GM19099 (cell line): Measurements from ENCODE around the gene TGFBR3.

Source experiments
- POLR2A ChIP-seq: IDR thresholded peaks from 3 replicates; pipeline ENCODE4 v1.6.1; 2011; ENCODE audit warnings: low read depth; ENCODE audit not compliant: insufficient read length; ENCODE audit errors: extremely low read depth

TGFBR3 gene

DNA sequence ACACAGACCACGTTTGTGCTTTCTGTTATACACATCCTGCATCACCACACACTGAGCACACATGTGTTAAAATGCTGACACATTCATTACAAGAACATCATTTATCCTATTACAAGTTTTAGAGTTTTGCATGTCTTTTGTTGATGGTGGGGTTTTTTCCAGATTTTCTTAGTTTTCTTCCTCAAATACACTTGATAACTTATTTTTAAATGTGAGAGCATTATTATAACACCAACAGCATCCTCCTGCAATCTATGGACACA lies 67.3 kb downstream of the TGFBR3 start:
- TF ChIP-seq POLR2A: no peak

DNA sequence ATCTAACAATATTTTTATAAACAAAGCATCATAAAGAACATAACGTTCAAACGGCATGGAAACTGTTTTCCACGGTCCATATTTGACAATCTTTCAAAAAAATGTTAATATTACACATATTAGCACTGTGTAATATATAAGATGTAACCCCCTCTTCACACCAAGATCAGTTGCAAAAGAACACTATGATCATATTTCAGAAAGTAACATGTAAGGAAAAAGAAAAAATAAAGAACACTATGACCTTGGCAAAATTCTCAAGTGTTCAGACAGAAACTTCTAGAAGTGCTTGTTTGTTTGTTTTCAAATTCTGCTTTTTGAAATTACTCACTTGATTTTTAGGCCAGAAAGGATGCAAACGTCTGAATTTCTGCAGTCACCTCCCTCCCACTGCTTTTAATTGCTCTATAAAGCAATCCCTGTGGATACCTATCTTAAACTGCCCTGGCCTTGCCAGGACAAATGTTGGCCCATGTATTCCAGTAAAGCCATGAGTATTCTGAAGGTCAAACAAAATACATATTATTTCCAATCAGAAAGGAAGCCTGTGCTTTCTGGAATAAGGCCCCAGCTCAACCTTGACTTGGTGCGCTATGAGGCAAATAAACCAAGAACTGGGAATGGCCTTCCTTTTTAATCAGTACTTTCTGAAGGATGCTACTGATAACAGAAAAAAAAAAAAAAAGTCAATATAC lies 68.6 kb downstream of the TGFBR3 start:
- TF ChIP-seq POLR2A: no peak

DNA sequence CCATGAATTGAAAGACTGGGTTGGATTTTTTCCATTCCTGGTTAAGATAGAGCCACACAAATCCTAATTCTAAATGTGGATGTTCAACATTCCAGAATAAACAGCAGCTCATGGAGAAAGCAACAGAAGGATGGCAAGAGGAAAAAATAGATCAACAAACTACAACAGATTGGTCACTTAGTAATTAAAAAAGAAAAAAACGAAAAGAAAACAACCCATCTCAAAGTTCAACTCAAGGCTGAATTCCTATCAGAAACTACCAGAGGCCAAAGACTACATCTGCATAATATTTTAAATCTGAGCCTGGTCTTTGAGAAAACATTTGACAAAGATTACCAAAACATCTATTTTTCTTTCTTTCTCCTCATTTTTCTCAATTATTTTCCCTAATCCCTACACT lies 69.9 kb downstream of the TGFBR3 start:
- no peak for TF ChIP-seq POLR2A

DNA sequence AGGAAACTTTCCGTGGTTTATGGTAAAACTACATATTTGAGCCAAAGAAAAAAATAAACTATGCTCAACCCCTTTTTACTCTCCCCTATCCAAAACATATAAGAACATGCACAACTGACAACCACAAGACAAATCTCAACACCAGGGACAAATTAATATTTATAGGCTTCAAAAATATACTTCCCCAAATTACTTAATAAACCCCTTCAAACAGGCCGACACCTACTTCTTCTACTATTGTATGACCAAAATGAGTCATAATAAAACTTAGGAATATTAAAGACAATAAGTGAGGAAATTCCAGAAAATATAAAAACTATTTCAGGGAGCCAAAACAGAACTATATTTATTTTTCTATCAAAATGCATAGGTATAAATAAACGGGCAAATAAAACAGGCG lies 71.5 kb downstream of the TGFBR3 start:
- TF ChIP-seq POLR2A: no peak

DNA sequence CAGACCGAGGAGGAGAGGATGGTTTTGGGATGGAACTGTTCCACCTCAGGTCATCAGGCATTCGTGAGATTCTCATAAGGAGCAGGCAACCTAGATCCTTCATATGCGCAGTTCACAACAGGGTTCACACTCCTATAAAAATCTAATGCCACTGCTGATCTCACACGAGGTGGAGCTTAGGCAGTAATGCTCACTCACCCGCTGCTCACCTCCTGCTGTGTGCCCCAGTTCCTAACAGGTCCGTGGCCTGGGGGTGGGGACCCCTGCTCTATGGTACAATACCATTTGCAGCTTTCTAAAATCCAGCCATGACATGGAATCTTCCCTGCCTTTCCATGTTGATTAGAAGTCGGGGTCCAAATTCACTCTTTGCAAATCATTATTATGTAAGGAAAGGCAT lies 72.1 kb downstream of the TGFBR3 start:
- no peak for TF ChIP-seq POLR2A

DNA sequence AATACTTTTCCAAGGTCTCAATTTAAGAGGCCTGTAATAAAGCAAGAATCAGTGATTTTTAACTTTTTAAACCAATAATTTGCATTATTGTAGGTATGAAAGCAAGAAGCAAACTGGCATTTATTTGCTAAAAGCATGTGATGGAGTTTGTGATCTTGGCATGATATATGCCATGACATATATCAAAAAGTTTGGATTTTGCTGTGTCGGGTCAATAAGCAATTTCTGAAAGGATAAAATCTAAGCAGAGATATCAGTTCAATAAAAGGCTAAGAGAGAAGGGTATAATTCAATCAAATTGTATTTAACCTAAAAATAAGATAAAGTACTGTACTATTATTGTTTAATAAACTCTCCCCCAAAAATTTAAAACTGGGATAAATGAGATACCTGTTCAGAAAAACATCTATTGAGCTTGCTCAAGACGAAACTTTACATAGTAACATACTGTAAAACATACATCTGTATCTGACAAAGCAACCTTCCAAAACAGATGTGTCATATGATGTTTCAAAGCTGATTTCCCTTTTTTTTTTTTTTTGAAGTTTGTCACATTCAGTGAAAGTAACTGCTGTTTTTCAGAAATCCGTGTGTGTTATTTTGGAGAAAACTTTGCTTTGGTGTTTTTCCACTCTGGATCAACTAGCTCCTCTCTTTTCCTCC lies 74.5 kb downstream of the TGFBR3 start:
- TF ChIP-seq POLR2A: no peak

DNA sequence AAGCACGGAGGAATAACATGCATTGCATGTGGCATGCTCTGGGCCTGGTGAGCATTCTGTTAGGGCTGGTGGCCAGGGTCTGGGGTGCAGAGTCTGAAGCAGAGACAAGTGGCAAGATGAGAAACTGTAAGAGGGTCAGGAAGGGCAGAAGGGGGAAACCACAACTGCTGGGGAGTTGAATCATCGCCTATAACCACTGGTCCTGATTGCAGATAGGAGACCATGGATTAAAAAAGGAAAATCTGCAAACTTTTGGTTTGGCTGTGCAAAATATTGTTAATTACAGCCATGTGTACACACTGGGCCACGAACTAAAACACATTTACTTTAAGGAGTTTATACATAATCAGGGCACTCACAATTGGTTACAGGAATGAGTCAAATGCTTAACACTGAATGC lies 76.6 kb downstream of the TGFBR3 start:
- no peak for TF ChIP-seq POLR2A

DNA sequence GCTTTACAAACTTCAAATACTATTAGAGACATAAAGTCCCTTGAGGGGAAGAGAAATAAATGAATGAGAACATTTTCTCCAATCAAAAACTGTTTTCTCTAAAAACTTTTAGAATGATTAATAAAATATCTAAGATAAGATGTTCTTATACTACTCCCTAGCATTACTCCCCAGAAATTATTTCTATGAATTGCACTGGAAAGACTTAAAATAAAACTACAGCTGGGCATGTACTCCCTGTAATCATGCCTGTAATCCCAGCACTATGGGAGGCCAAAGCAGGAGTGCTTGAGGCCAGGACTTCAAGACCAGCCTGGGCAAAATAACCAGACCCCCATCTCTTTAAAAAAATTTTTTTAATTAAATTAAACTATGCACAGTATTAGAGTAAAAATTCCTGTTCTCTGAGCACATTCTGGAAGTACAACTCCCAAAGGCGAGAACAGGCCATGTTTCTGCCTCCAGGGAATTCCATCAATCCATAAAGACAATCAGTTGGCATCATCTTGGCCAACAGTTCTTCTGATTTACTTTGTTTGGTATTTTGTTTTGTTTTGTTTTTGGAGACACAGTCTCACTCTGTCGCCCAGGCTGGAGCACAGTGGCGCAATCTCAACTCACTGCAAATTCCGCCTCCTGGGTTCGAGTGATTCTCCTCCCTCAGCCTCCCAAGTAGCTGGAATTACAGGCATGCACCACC lies 77.9 kb downstream of the TGFBR3 start:
- no peak for TF ChIP-seq POLR2A

DNA sequence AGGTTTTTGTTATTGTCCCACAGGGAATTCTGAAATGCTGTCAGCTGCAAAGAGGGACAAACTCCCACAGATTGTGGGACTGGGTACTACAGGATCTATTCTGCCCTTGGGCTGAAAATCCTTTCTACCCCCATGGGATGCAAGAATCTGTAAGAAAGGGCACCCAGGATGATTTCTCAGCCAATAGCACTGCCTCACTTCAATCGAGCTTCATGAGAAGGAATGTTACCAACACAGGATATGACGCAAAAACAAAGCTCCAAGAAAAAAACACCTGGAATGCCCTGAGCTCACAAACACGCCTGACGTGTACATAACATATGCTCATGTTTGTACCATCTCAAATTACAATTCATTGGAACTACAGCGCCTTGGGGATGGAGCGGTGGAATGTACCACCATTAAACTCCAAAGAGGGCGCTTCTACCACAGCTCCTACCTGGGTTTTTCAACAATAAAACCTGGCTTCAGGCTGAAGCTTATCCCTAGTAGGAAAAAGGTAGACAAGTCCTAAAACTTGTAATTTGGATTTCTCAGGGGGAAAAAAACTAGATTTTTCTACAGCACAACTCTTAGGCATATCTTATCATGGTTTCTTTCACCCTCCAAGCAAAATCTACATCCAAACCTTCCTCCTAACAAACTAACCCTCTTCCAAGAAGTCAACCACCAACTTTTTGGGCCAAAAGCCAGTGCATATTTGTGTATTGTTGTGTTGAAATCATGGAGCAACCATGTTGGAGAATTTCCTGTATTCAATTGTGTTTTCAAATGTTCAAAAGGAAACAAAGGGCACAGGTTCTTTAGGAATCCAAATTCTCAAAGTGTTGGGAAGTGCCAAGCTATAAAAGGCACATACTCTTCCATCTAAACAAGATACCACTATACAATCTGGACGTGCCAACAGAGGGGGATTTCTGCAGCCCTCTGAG lies 78.9 kb downstream of the TGFBR3 start:
- no peak for TF ChIP-seq POLR2A

DNA sequence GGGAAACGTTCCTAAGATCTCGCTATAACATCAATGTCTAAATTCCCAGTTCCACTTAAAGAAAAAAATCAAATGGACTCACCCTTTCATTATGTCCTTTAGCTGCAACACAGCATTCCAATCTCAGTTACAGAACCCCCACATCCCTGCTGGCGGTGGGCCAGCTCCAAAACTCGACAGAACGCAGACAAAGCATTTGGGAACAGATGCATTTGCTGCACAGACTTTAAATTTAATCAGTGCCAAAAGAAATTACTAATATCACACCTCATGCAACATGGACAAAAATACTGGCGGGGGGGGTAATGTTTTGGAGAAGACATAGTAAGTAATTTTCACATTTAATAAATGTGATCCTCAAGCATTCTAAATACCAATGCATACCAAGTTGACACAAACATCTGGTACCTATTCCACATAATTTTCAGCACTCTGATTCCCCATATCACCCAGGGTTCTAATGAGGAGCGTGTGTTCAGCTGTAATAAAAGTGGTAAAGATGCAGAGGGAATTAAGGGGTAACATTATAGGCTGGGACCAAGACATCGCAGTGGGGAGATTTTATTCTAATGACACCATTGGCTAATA lies 79.7 kb downstream of the TGFBR3 start:
- no peak for TF ChIP-seq POLR2A

DNA sequence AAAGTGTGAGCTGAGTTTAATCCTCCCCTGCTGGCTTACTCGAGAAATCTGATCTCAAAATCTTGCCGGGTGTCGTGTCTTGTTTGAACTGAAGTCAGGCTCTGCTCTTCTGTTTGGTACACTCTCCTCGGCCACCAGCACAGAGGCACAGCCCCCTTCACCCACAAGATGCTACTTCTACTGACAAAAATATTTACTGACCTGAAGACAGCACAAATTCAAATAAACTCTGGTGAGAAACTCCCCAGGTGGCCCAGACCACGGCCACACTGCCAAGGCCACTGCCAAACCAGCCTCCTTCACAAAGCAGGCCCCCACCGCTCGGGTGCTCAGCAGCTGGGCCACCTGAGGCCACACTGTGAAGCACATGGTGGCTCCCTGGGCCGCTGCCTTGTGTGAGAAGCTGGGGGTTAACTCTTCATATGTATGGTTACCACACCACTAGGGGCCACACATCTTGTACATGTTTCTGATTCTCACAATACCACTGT lies 80.6 kb downstream of the TGFBR3 start:
- TF ChIP-seq POLR2A: no peak

DNA sequence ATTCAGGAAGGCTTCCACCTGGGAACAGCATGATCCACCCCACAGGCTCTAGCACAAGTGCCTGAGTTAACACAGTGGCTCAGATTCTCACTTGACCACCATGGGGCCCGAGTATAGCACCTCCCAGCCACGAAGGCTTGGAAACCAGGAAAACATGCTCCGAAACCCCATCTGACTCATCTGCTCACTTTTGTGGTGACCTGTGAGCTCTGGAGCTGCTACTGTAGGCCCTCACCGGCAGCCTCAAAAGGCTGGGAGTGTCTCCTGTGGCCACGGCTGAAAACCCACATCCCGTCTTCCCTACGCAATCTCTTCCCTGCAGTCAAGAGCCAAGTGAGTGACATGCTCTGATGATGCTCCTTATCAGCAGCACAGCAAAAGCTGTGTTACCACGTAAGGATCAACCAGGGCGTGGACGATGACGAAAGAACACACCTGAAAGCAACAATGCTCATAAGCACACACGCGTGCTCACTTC lies 81.4 kb downstream of the TGFBR3 start:
- TF ChIP-seq POLR2A: no peak

DNA sequence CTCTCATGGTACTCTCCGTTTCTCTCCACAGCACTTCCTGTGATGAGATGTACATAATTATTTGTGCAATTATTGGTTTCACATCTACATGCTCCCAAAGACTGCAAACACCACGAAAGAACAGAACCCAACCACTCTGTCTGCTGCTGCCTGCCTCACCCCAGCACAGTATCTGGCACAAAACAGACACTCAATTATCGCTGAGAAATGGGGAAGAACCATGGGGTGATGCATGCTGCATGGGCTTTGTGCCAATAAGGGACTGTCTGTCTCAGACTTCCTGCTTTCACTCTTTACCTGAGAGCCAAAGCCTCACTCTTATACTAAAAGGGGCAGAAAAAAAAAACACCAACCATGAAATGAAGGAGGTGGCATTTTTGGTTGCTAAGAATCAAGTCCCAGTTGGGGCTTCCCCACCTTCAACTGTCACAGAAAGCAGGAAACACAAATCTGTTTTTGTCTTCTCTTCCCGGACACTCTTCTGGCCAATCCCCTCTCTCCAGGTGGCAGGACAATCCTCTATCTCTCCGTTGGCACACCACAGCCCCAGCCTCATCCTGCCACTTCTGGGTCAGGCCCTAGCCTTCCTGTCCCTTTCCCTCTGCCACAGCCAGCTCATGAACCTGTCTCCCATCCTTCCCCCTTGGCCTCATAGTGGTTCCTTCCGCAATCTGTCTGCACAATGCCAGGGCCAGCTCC lies 82.0 kb downstream of the TGFBR3 start:
- no peak for TF ChIP-seq POLR2A

DNA sequence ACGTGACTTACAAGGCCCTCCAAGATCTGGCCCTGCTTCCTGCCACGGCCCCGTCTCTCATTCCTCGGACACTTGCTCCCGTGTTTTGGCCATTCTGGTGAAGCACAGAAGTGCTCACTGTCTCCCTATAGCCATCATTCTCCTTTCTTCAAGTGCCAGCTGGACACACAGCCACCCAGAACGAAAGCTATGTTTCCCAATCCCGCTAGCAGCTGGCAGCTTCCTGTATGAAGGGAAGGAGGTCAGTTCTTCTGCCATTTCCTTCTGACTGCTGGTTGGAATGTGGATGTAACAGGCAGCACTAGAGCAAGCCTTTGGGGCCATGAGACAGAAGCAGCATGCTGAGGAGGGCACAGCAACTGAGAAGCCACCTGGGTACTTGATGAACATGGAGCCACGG lies 82.8 kb downstream of the TGFBR3 start:
- no peak for TF ChIP-seq POLR2A
